BE2C (cell line): Measurements from ENCODE around the gene NOTCH1.
"Not testable (repeated sequence)": the region's sequence is repeated elsewhere in the genome, so short reads cannot be mapped to it uniquely, and the experiment has no call there.

Experiments
- DNase-seq: peaks from one replicate; pipeline ENCODE4 v3.0.0-alpha.2; 2020
- H3K27me3 ChIP-seq: fragments of 250-450 bp; sonication (Bioruptor Pico); 2 replicates; pipeline ENCODE4 v1.5.1; 2020; ENCODE audit warnings: mild to moderate bottlenecking
- H3K36me3 ChIP-seq: fragments of 250-450 bp; sonication (Bioruptor Pico); 2 replicates; pipeline ENCODE4 v1.5.1; 2020; ENCODE audit warnings: mild to moderate bottlenecking
- H3K4me1 ChIP-seq: fragments of 250-450 bp; sonication (Bioruptor Pico); 2 replicates; pipeline ENCODE4 v1.5.1; 2020
- H3K4me3 ChIP-seq: 2 replicates; pipeline ENCODE4 v1.5.1; 2011; ENCODE audit warnings: low read depth, low read length
- H3K9me3 ChIP-seq: fragments of 250-450 bp; sonication (Bioruptor Pico); 2 replicates; pipeline ENCODE4 v1.5.1; 2020
- CTCF ChIP-seq: IDR thresholded peaks from 2 replicates; pipeline ENCODE4 v1.5.1; 2012; ENCODE audit warnings: mild to moderate bottlenecking, low read depth, low read length

NOTCH1 gene

GRCh38 chr9:136561779-136562178 lies 15.9 kb upstream of the NOTCH1 start:
- TF ChIP-seq CTCF = no peak
- Histone ChIP-seq H3K4me1 (no peaks in the 10 kb centered on the region), H3K36me3 (no peaks in the 10 kb centered on the region), H3K9me3 (no peaks in the 10 kb centered on the region), H3K4me3 (no peak overlapping the region), H3K27me3 (no peaks in the 10 kb centered on the region)
- no peak for DNase-seq

GRCh38 chr9:136560586-136560985 lies 14.7 kb upstream of the NOTCH1 start:
- Histone ChIP-seq H3K4me1 (no peaks in the 10 kb centered on the region), H3K4me3 (no peak overlapping the region), H3K36me3 (no peaks in the 10 kb centered on the region), H3K27me3 (no peaks in the 10 kb centered on the region), H3K9me3 (no peaks in the 10 kb centered on the region)
- no peak for TF ChIP-seq CTCF
- DNase-seq = no peak

GRCh38 chr9:136559371-136559770 lies 13.5 kb upstream of the NOTCH1 start:
- not testable (repeated sequence) for H3K27me3 ChIP-seq, DNase-seq, H3K9me3 ChIP-seq, H3K4me3 ChIP-seq, H3K4me1 ChIP-seq, H3K36me3 ChIP-seq

GRCh38 chr9:136558846-136559245 lies 13.0 kb upstream of the NOTCH1 start:
- not testable (repeated sequence) for H3K4me1 ChIP-seq, DNase-seq, H3K9me3 ChIP-seq, H3K27me3 ChIP-seq, H3K4me3 ChIP-seq, H3K36me3 ChIP-seq

- Histone ChIP-seq H3K4me1 (no peaks in the 10 kb centered on the region), H3K27me3 (no peaks in the 10 kb centered on the region), H3K4me3 (no peak overlapping the region), H3K36me3 (no peaks in the 10 kb centered on the region), H3K9me3 (no peaks in the 10 kb centered on the region)
- no peak for DNase-seq
- no peak for TF ChIP-seq CTCF
Observed at GRCh38 chr9:136558373-136558772, 12.5 kb upstream of the NOTCH1 start.

GRCh38 chr9:136557036-136557435 lies 11.2 kb upstream of the NOTCH1 start:
- DNase-seq = no peak
- no peak overlapping the region for H3K4me3 ChIP-seq
- H3K4me1 ChIP-seq = no peaks in the 10 kb centered on the region

GRCh38 chr9:136556166-136556565 lies 10.3 kb upstream of the NOTCH1 start:
- Histone ChIP-seq H3K4me1 (no peaks in the 10 kb centered on the region), H3K4me3 (no peak overlapping the region), H3K36me3 (no peaks in the 10 kb centered on the region), H3K9me3 (no peaks in the 10 kb centered on the region), H3K27me3 (no peaks in the 10 kb centered on the region)
- no peak for DNase-seq
- TF ChIP-seq CTCF = no peak

More at GRCh38 chr9:136557036-136557435, 11.2 kb upstream of the NOTCH1 start:
- Histone ChIP-seq H3K36me3 (no peaks in the 10 kb centered on the region), H3K9me3 (no peaks in the 10 kb centered on the region), H3K27me3 (no peaks in the 10 kb centered on the region)
- no peak for TF ChIP-seq CTCF
